Neutrophil (primary cell): ENCODE results near the gene TRIM23.

Source experiments
- H3K27ac ChIP-seq: fragments of 200-600 bp; sonication (generic); 2 replicates; pipeline ENCODE4 v1.5.1; 2016; ENCODE audit warnings: mild to moderate bottlenecking, moderate library complexity
- H3K27me3 ChIP-seq: fragments of 200-600 bp; sonication (generic); 2 replicates; pipeline ENCODE4 v1.6.0; 2016; ENCODE audit warnings: mild to moderate bottlenecking
- H3K36me3 ChIP-seq: fragments of 200-600 bp; sonication (generic); 2 replicates; pipeline ENCODE4 v1.5.1; 2017
- H3K4me1 ChIP-seq, 2 experiments: fragments of 200-600 bp in 1 of 2; sonication (generic) in 1 of 2; 1 replicate in 1 of 2; 2 replicates in 1 of 2; pipeline versions ENCODE4 v1.5.1 to v1.6.1; 2013 to 2016; ENCODE audit warnings: low read depth in 1 of 2, low read length in 1 of 2, mild to moderate bottlenecking in 1 of 2, moderate library complexity in 1 of 2; ENCODE audit not compliant: control insufficient read depth in 1 of 2, insufficient read depth in 1 of 2
- H3K4me3 ChIP-seq, 2 experiments: fragments of 200-600 bp in 1 of 2; sonication (generic) in 1 of 2; 1 replicate in 1 of 2; 2 replicates in 1 of 2; pipeline ENCODE4 v1.5.1; 2013 to 2016; ENCODE audit warnings: low read depth in 1 of 2, low read length in 1 of 2, mild to moderate bottlenecking in 1 of 2, moderate library complexity in 1 of 2
- H3K9me3 ChIP-seq: fragments of 200-600 bp; sonication (generic); 2 replicates; pipeline ENCODE4 v1.5.1; 2016
- CTCF ChIP-seq: fragments of 200-600 bp; sonication (generic); IDR thresholded peaks from 2 replicates; pipeline ENCODE4 v1.5.1; 2016; ENCODE audit warnings: antibody characterized with exemption

TRIM23 gene

GRCh38 chr5:65553941-65554340 lies 70.2 kb downstream of the TRIM23 start:
- Histone ChIP-seq H3K4me3 (no peak overlapping the region), H3K27ac (no peak overlapping the region), H3K9me3 (no peaks in the 10 kb centered on the region), H3K27me3 (no peaks in the 10 kb centered on the region), H3K36me3 (peaks cover 16% of the 10 kb centered on the region), H3K4me1 (no peaks in the 10 kb centered on the region)
- TF ChIP-seq CTCF: no peak

- TF ChIP-seq CTCF: no peak
- no peaks in the 10 kb centered on the region for H3K9me3 ChIP-seq
- H3K4me3 ChIP-seq: no peak overlapping the region
- no peak overlapping the region for H3K27ac ChIP-seq
- no peaks in the 10 kb centered on the region for H3K27me3 ChIP-seq
- no peaks in the 10 kb centered on the region for H3K4me1 ChIP-seq
- H3K36me3 ChIP-seq: peaks cover 19% of the 10 kb centered on the region
Observed at GRCh38 chr5:65548281-65548680, 75.9 kb downstream of the TRIM23 start.

GRCh38 chr5:65546141-65546540 lies 78.0 kb downstream of the TRIM23 start:
- Histone ChIP-seq H3K27me3 (no peaks in the 10 kb centered on the region), H3K27ac (no peak overlapping the region), H3K9me3 (no peaks in the 10 kb centered on the region), H3K36me3 (peaks cover 31% of the 10 kb centered on the region), H3K4me3 (no peak overlapping the region), H3K4me1 (no peaks in the 10 kb centered on the region)
- TF ChIP-seq CTCF: no peak

DNA sequence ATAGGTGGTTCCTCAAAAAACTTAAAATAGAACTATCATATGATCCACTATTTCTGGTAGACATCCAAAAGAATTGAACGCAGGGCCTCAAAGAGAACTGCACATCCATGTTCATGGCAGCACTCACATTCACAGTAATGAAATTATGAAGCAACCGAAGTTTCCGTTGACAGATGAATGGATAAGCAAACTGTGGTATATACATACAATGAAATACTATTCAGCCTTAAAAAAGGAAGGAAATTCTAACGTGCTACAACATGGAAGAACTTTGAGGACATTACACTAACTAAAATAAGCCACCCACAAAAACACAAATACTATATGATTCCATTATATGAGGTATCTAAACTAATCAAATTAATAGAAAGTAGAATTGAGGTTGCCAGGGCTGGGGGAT lies 79.7 kb downstream of the TRIM23 start:
- no peak for TF ChIP-seq CTCF
- Histone ChIP-seq H3K27me3 (no peaks in the 10 kb centered on the region), H3K9me3 (no peaks in the 10 kb centered on the region), H3K36me3 (peaks cover 31% of the 10 kb centered on the region), H3K4me1 (no peaks in the 10 kb centered on the region), H3K27ac (no peak overlapping the region), H3K4me3 (no peak overlapping the region)

- Histone ChIP-seq H3K9me3 (no peaks in the 10 kb centered on the region), H3K27ac (no peak overlapping the region), H3K36me3 (peaks cover 27% of the 10 kb centered on the region), H3K4me3 (no peak overlapping the region), H3K4me1 (no peaks in the 10 kb centered on the region), H3K27me3 (no peaks in the 10 kb centered on the region)
- no peak for TF ChIP-seq CTCF
Observed at GRCh38 chr5:65539827-65540226, 84.3 kb downstream of the TRIM23 start.
